Uterus (tissue), 4 donors: ENCODE results near the gene HRH3. TPM values are rescaled to one million over a fixed set of nuclear protein-coding genes. Genes with fewer than 3 reads are reported as not detected.

ENCODE experiments used
- DNase-seq, 2 donors: peaks; one replicate each; pipeline ENCODE4 v3.0.0-alpha.2; 2019 to 2020
- H3K27ac ChIP-seq, 2 donors: fragments of 200-600 bp; sonication (generic); 1 replicate in 1 of 2; 2 replicates in 1 of 2; pipeline ENCODE4 v1.5.1; 2016 to 2018
- H3K27me3 ChIP-seq, 2 donors: fragments of 200-600 bp; sonication (generic); one replicate each; pipeline ENCODE4 v1.5.1; 2018 to 2019; ENCODE audit warnings: control low read depth in 1 of 2
- H3K36me3 ChIP-seq, 2 donors: fragments of 200-600 bp; sonication (generic); one replicate each; pipeline ENCODE4 v1.5.1; 2019; ENCODE audit warnings: control low read depth in 1 of 2
- H3K4me1 ChIP-seq, 2 donors: fragments of 200-600 bp; sonication (generic); one replicate each; pipeline ENCODE4 v1.5.1; 2018 to 2019; ENCODE audit warnings: control low read depth in 1 of 2
- H3K4me3 ChIP-seq, 2 donors: fragments of 200-600 bp; sonication (generic); 1 replicate in 1 of 2; 2 replicates in 1 of 2; pipeline ENCODE4 v1.5.1; 2018 to 2019; ENCODE audit warnings: mild to moderate bottlenecking in 1 of 2
- H3K9me3 ChIP-seq, 2 donors: fragments of 200-600 bp; sonication (generic); one replicate each; pipeline ENCODE4 v1.5.1; 2019; ENCODE audit warnings: control low read depth in 1 of 2
- CTCF ChIP-seq, 4 experiments: fragments of 200-600 bp in 2 of 4; fragments of 450-650 bp in 2 of 4; sonication (generic) in 2 of 4; IDR thresholded peaks; one replicate each; pipeline ENCODE4 v1.5.1; 2016 to 2019; ENCODE audit warnings: antibody characterized with exemption in 4 of 4, mild to moderate bottlenecking in 2 of 4, moderate library complexity in 1 of 4
- POLR2A ChIP-seq, 2 donors: fragments of 450-650 bp; IDR thresholded peaks; one replicate each; pipeline ENCODE4 v1.6.1; 2016; ENCODE audit warnings: antibody characterized with exemption in 2 of 2, mild to moderate bottlenecking in 1 of 2, moderate library complexity in 1 of 2
- intact Hi-C: fragments of 100-400 bp; cut with DNase I; formaldehyde crosslinking; loops from one replicate; pipeline ENCODE4 v1.15.1; 2023; ENCODE audit warnings: low total_unique reads
- total RNA-seq, 4 donors: library from RNA; depleted of rRNA in 3 of 4; stranded (reverse); fragments of >200 nt in 3 of 4; gene quantifications; one replicate each; pipeline versions ENCODE4 v1.1.0 to v1.2.4, GENCODE V29; 2014 to 2023
- donor health status: DM: yes; HTN: yes; CAD: no.

HRH3 gene
- total RNA-seq, 4 donors from 2014 or later, result not detected

DNA sequence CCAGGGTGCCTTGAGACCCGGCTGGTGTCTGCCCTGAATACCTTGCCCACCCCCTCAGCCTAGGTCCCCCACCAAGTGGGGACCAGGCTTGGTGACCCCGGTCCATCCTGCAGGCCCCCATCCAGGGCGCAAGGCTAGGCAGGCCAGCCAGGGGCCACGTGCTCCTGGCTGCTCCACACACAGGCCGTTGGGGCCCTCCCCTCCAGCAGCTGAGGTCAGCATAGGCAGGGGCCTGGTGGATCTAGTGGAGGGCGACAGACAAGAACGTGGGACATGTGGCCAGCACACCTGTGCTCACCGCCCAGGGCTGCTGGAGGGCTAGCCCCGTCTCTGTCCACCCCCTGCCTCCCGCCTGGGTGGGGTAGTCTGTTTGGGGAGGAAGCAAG, 7.5 kb upstream of the HRH3 start:
- Histone ChIP-seq H3K27ac (no peak overlapping the region), H3K27me3 (peaks cover 0 to 3% of the 10 kb centered on the region in 2 donors), H3K36me3 (no peaks in the 10 kb centered on the region), H3K4me3 (no peak overlapping the region), H3K9me3 (no peaks in the 10 kb centered on the region), H3K4me1 (no peaks in the 10 kb centered on the region)
- no peak for DNase-seq
- intact Hi-C loops, result no loop called here
- no peak for TF ChIP-seq POLR2A (IDR thresholded peaks at IDR 0.05)

DNA sequence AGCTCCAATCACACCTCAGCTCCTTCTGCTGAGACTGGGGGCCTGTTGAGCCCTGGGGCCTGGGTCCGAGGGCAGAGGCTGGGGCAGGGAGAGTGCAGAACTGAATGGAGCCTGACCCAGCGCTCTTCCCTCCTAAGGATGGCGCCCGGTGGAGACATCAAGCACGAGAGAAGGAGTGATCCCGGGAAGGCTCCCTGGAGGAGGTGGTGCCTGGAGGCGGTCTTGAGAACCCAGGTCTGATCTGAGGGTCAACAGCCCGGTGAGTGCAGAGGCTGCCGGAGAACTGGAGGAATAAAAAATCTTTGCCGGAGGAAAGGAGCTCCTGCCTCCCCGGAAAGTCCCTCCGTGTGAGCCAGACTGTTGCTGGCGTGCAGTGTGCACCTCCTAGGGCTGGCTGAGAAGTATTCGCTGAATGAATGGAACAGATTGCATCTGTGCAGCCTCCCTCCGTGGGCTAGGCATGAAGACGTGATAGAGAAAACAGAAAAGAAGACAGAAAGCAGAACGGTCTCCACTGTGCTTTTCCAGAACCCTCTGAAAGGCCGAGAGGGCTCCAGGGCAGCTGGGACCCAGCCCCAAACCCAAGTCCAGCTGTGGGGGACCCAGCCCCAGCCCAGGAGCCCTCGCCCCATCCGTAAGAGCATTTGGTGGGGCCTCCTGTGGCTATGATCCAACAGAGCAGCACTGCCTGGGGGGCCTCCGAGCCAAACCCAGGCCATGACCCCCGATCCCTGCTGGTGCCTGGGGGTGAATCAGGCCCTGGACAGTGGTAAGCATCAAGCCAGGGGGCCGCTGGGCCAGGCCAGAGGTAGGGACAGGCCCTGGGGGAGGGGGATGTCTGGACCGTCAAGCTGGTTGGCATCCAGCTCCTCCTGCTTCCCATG, 6.9 kb upstream of the HRH3 start:
- no peak overlapping the region for H3K27ac ChIP-seq
- H3K4me3 ChIP-seq, result no peak overlapping the region
- TF ChIP-seq POLR2A (IDR thresholded peaks at IDR 0.05), result no peak
- no peak for TF ChIP-seq CTCF (IDR thresholded peaks at IDR 0.05)
- no peaks in the 10 kb centered on the region for H3K4me1 ChIP-seq
- no peaks in the 10 kb centered on the region for H3K9me3 ChIP-seq
- H3K27me3 ChIP-seq, result peaks cover 0 to 8% of the 10 kb centered on the region in 2 donors
- no peak for DNase-seq
- H3K36me3 ChIP-seq, result no peaks in the 10 kb centered on the region
- intact Hi-C loops, result no loop called here

DNA sequence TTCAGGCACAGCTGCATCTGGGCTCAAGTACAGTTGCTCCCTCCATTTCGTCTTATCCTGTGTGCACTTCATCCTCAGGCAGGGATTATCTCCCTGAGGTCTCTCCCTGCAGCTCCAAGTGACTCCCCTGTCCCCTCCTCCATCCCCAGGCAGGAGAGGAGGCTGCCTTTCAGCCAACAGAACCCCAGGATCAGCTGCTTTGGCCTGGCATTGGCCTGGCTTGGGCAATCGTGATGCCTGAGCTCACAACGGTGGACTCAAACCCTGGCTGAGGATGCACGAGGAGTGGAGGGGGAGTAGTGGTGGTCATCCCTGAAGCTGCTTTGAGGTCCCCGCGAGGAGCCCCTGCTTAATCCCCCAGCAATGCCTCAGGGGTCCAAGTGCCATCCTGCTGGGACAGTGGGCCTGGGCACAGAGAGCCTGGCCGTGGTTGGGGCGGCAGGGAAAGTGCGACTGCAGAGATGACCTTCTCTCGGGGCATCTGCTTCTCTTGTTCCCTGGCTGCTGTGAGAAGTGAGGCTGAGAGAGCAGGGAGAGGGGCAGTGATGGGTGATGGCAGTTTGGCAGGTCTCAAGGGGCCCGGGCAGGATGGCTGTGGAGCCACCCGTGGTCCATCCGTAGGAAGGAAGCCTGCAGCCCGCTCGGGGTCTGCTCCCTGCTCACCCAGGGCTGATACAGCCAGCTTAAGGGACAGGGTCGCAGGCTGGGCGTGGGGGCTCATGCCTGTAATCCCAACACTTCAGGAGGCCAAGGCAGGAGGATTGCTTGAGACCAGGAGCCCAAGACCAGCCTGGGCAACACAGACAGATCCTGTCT, 6.0 kb upstream of the HRH3 start:
- TF ChIP-seq CTCF (IDR thresholded peaks at IDR 0.05) (no peak), POLR2A (IDR thresholded peaks at IDR 0.05) (no peak)
- Histone ChIP-seq H3K4me1 (no peaks in the 10 kb centered on the region), H3K27ac (no peak overlapping the region), H3K27me3 (peaks cover under 1 to 16% of the 10 kb centered on the region in 2 donors), H3K36me3 (no peaks in the 10 kb centered on the region), H3K4me3 (no peak overlapping the region), H3K9me3 (no peaks in the 10 kb centered on the region)
- intact Hi-C loops, result no loop called here
- no peak for DNase-seq

DNA sequence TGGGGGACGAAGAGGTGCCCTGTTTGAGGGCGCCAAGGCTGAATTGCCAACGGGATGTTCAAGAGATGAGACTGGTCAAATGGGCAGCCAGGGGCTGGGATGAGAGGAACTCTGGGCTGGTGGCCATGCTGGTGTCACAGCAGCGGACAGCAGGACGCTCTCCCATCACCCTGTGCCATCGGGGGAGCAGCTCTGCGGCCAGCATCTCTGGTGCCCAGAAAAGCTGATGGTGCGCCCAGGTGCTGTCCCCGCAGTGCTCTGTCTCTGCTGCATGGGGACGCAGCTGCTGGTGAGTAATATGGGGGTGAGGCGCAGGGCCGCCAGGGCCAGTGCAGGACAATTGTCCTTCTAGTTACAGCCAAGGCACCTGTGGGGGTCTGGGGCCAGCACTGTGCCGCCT, 4.9 kb upstream of the HRH3 start:
- no peak for DNase-seq
- Histone ChIP-seq H3K9me3 (no peaks in the 10 kb centered on the region), H3K36me3 (no peaks in the 10 kb centered on the region), H3K4me3 (no peak overlapping the region), H3K27me3 (peaks cover 8 to 18% of the 10 kb centered on the region in 2 donors), H3K4me1 (peaks cover 0 to 8% of the 10 kb centered on the region in 2 donors), H3K27ac (no peak overlapping the region)
- intact Hi-C loops, result no loop called here
- no peak for TF ChIP-seq POLR2A (IDR thresholded peaks at IDR 0.05)
- TF ChIP-seq CTCF (IDR thresholded peaks at IDR 0.05), result no peak

GRCh38 chr20:62224113-62224855, 4.2 kb upstream of the HRH3 start:
- intact Hi-C loops, result no loop called here
- no peak overlapping the region for H3K27ac ChIP-seq
- H3K4me1 ChIP-seq, result peaks cover 0 to 12% of the 10 kb centered on the region in 2 donors
- no peaks in the 10 kb centered on the region for H3K9me3 ChIP-seq
- no peak for TF ChIP-seq POLR2A (IDR thresholded peaks at IDR 0.05)
- no peak for TF ChIP-seq CTCF (IDR thresholded peaks at IDR 0.05)
- DNase-seq, result no peak
- H3K27me3 ChIP-seq, result peaks cover 8 to 19% of the 10 kb centered on the region in 2 donors
- H3K36me3 ChIP-seq, result no peaks in the 10 kb centered on the region
- H3K4me3 ChIP-seq, result no peak overlapping the region
